Upper lobe of left lung (tissue), 4 donors: ENCODE results near the gene IL9.

Experiments
- EP300 ChIP-seq, 4 donors: sonication (generic); formaldehyde crosslinking; IDR thresholded peaks; one replicate each; pipeline ENCODE4 v1.5.1; 2017; ENCODE audit warnings: antibody characterized with exemption in 4 of 4, control low read depth in 2 of 4
- POLR2A ChIP-seq, 4 donors: fragments of 450-650 bp; IDR thresholded peaks; one replicate each; pipeline ENCODE4 v1.5.1; 2016 to 2017; ENCODE audit warnings: antibody characterized with exemption in 4 of 4, mild to moderate bottlenecking in 2 of 4

- no peak for TF ChIP-seq EP300 (IDR thresholded peaks at IDR 0.05)
- no peak for TF ChIP-seq POLR2A (IDR thresholded peaks at IDR 0.05)
Measured at GRCh38 chr5:135857630-135858311, 37.9 kb downstream of the IL9 start.
